Thyroid gland (tissue), 4 donors: ENCODE measurements around the gene FXR2. TPM values are rescaled to one million over a fixed set of nuclear protein-coding genes. Genes with fewer than 3 reads are reported as not detected.

Source experiments
- DNase-seq, 2 donors: peaks; one replicate each; pipeline ENCODE4 v3.0.0-alpha.2; 2019
- H3K27ac ChIP-seq, 3 donors: fragments of 200-600 bp; sonication (generic); 1 replicate in 2 of 3; 2 replicates in 1 of 3; pipeline ENCODE4 v1.5.1; 2016 to 2019; ENCODE audit warnings: mild to moderate bottlenecking in 1 of 3, moderate library complexity in 1 of 3
- H3K27me3 ChIP-seq: fragments of 200-600 bp; sonication (generic); one replicate; pipeline ENCODE4 v1.5.1; 2019
- H3K36me3 ChIP-seq, 2 donors: fragments of 200-600 bp; sonication (generic); one replicate each; pipeline ENCODE4 v1.5.1; 2016 to 2019
- H3K4me1 ChIP-seq, 2 donors: fragments of 200-600 bp; sonication (generic); one replicate each; pipeline ENCODE4 v1.5.1; 2017 to 2019
- H3K4me3 ChIP-seq, 3 donors: fragments of 200-600 bp; sonication (generic); replicated peaks in 1 of 3; 1 replicate in 2 of 3; 2 replicates in 1 of 3; pipeline ENCODE4 v1.5.1; 2016; ENCODE audit warnings: mild to moderate bottlenecking in 1 of 3
- H3K9me3 ChIP-seq: fragments of 200-600 bp; sonication (generic); one replicate; pipeline ENCODE4 v1.5.1; 2017
- POLR2A ChIP-seq, 2 donors: fragments of 450-650 bp; IDR thresholded peaks; one replicate each; pipeline ENCODE4 v1.6.1; 2017; ENCODE audit warnings: antibody characterized with exemption in 2 of 2, mild to moderate bottlenecking in 2 of 2, moderate library complexity in 1 of 2
- WGBS, 2 donors: methylation state at CpG; one replicate each; pipeline ENCODE4 v1.1.5; 2017; 5-methylcytosine and 5-hydroxymethylcytosine counted together
- intact Hi-C: fragments of 100-400 bp; cut with DNase I; formaldehyde crosslinking; loops from one replicate; pipeline ENCODE4 v1.15.1; 2023
- small RNA-seq: library from RNA; depleted of rRNA; stranded (forward); fragments of <200 nt; gene quantifications from one replicate; pipeline ENCODE3, GENCODE V24; 2016
- total RNA-seq, 4 donors: library from RNA; depleted of rRNA; stranded (reverse); fragments of >200 nt; gene quantifications; one replicate each; pipeline ENCODE4 v1.2.3, GENCODE V29; 2016
- TF ChIP-seq, protein P1 (sequence below), 6 experiments: fragments of 200-600 bp in 3 of 6; fragments of 450-650 bp in 3 of 6; sonication (generic) in 3 of 6; IDR thresholded peaks; one replicate each; pipeline ENCODE4 v1.5.1; 2016 to 2019; ENCODE audit warnings: antibody characterized with exemption in 6 of 6, mild to moderate bottlenecking in 2 of 6, inconsistent platforms in 1 of 6, moderate library complexity in 1 of 6

FXR2 gene
- total RNA-seq, 4 donors from 2014 or later = 27.6 to 37.5 (median 28.6) TPM

- TF ChIP-seq POLR2A (IDR thresholded peaks at IDR 0.05) = no peak
- TF ChIP-seq, protein P1, sequence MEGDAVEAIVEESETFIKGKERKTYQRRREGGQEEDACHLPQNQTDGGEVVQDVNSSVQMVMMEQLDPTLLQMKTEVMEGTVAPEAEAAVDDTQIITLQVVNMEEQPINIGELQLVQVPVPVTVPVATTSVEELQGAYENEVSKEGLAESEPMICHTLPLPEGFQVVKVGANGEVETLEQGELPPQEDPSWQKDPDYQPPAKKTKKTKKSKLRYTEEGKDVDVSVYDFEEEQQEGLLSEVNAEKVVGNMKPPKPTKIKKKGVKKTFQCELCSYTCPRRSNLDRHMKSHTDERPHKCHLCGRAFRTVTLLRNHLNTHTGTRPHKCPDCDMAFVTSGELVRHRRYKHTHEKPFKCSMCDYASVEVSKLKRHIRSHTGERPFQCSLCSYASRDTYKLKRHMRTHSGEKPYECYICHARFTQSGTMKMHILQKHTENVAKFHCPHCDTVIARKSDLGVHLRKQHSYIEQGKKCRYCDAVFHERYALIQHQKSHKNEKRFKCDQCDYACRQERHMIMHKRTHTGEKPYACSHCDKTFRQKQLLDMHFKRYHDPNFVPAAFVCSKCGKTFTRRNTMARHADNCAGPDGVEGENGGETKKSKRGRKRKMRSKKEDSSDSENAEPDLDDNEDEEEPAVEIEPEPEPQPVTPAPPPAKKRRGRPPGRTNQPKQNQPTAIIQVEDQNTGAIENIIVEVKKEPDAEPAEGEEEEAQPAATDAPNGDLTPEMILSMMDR (IDR thresholded peaks at IDR 0.05) = no peak
- Histone ChIP-seq H3K9me3 (no peaks in the 10 kb centered on the region), H3K4me1 (peaks cover 10 to 19% of the 10 kb centered on the region in 2 donors), H3K27ac (peak overlapping the region; percentile 73 to 92 (median 89)), H3K27me3 (no peaks in the 10 kb centered on the region), H3K4me3 (peak overlapping the region; percentile 52 to 97 (median 85)), H3K36me3 (no peaks in the 10 kb centered on the region)
- 47 to 49% methylated on average over 17 to 20 of the region's 20 CpGs for WGBS, 2 donors
- DNase-seq = peak; percentile 38 to 56
- intact Hi-C loops = no loop called here
Observed at GRCh38 chr17:7549401-7550055, 65.2 kb downstream of the FXR2 start.

DNA sequence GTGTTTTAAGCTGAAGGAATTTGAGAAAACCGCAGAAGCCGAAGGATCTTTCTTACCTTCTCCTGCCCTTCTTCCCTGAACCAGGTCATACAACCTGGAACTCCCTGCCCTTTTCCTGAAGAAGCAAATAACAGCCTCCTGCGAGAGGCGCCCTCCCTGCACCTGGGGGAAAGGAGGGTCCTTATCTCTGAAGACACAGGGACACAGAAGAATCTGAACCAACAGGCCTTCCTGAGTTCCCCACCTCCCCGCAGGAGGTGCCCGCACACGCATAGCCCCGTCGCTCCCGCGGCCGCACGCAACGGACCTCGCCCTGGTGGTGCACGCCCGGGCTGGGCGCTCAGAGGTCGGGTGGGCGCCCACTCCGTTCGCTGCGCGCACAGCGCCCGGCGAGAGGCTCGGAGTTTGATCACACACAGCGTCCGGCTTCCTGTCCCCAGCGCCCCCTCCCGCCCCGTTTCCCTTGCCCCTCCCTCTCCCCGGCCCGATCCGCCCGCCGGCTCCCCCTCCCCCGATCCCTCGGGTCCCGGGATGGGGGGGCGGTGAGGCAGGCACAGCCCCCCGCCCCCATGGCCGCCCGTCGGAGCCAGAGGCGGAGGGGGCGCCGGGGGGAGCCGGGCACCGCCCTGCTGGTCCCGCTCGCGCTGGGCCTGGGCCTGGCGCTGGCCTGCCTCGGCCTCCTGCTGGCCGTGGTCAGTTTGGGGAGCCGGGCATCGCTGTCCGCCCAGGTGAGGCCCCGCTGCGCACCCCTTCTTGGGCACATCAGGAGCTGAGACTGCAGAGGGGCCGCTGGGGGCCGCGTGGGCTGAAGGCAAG lies 65.9 kb downstream of the FXR2 start, which contains the start of gene TNFSF12:
TNFSF12 (plus strand) TSS at position 474 of the 816 bp plus-strand sequence; CDS start at position 570, 96 bp downstream.
- intact Hi-C loops = no loop called here
- TF ChIP-seq, protein P1 (IDR thresholded peaks at IDR 0.05) = peak in 3 of 6 experiments; percentile 21 to 32 (median 23)
- peak in 1 of 2 donors; percentile 41 for TF ChIP-seq POLR2A (IDR thresholded peaks at IDR 0.05)
- H3K27me3 ChIP-seq = no peaks in the 10 kb centered on the region
- WGBS, 2 donors = 1 to 3% methylated on average over 19 to 31 of the region's 65 CpGs
- H3K9me3 ChIP-seq = no peaks in the 10 kb centered on the region
- peak; percentile 62 to 65 for DNase-seq
- H3K4me3 ChIP-seq = peak within 1 kb of the TSS; percentile 52 to 97 (median 85)
- H3K36me3 ChIP-seq = no peaks in the 10 kb centered on the region
- H3K27ac ChIP-seq = peak within 1 kb of the TSS; percentile 73 to 92 (median 89)
- H3K4me1 ChIP-seq = peaks cover 10 to 19% of the 10 kb centered on the region in 2 donors

GRCh38 chr17:7544911-7545310 lies 69.8 kb downstream of the FXR2 start:
- DNase-seq = no peak
- H3K4me1 ChIP-seq = peaks cover 10 to 15% of the 10 kb centered on the region in 2 donors
- H3K27ac ChIP-seq = no peak overlapping the region
- 67 to 71% methylated on average over 6 of the region's 6 CpGs for WGBS, 2 donors
- no peaks in the 10 kb centered on the region for H3K27me3 ChIP-seq
- no peak overlapping the region for H3K4me3 ChIP-seq
- TF ChIP-seq POLR2A (IDR thresholded peaks at IDR 0.05) = no peak
- TF ChIP-seq, protein P1 (IDR thresholded peaks at IDR 0.05) = no peak
- no peaks in the 10 kb centered on the region for H3K9me3 ChIP-seq
- no peaks in the 10 kb centered on the region for H3K36me3 ChIP-seq
- intact Hi-C loops = no loop called here

Small RNAs within 50 kb of the gene (small RNA-seq; reads per million reads assigned to genes)
- gene CD68 (not detected), gene SNORA48 (not detected), gene SNORD10 (not detected)

Other genes with a start within 250 kb of the FXR2 start
- 10 to 100 TPM; 11.0 to 30.2 (median 15.9) TPM for gene TNK1, start 233.8 kb downstream of the FXR2 start, total RNA-seq
- gene PLSCR3, start 220.4 kb downstream of the FXR2 start, total RNA-seq = 10 to 100 TPM; 18.3 to 21.6 (median 19.9) TPM
- gene TMEM256, start 210.8 kb downstream of the FXR2 start, total RNA-seq = 100 to 1,000 TPM in 1 of 4 donors, 10 to 100 TPM in 3; 27.8 to 133 (median 35.2) TPM
- 1 to 10 TPM; 2.2 to 6.3 (median 4.7) TPM for gene NLGN2, start 207.1 kb downstream of the FXR2 start, total RNA-seq
- gene SPEM1, start 194.6 kb downstream of the FXR2 start, total RNA-seq = not detected
- gene SPEM2, start 189.3 kb downstream of the FXR2 start, total RNA-seq = under 1 TPM in 1 of 4 donors, not detected in 3; 0.40 TPM
- not detected for gene SPEM3, start 186.0 kb downstream of the FXR2 start, total RNA-seq
- 10 to 100 TPM; 11.3 to 19.4 (median 16.4) TPM for gene TMEM102, start 179.5 kb downstream of the FXR2 start, total RNA-seq
- 10 to 100 TPM in 3 of 4 donors, 1 to 10 TPM in 1; 4.3 to 12.1 (median 10.5) TPM for gene FGF11, start 175.4 kb downstream of the FXR2 start, total RNA-seq
- 10 to 100 TPM; 13.4 to 29.2 (median 19.8) TPM for gene CHRNB1, start 169.8 kb downstream of the FXR2 start, total RNA-seq
- gene ZBTB4, start 135.3 kb downstream of the FXR2 start, total RNA-seq = 10 to 100 TPM; 58.5 to 85.2 (median 79.9) TPM
- not detected for gene SLC35G6, start 133.5 kb downstream of the FXR2 start, total RNA-seq
- gene POLR2A, start 130.5 kb downstream of the FXR2 start, total RNA-seq = 100 to 1,000 TPM in 2 of 4 donors, 10 to 100 TPM in 2; 47.6 to 125 (median 82.2) TPM
- gene TNFSF12, start 65.8 kb downstream of the FXR2 start, total RNA-seq = 10 to 100 TPM; 17.9 to 39.9 (median 30.8) TPM
- 10 to 100 TPM; 11.7 to 32.2 (median 24.8) TPM for gene TNFSF13, start 56.1 kb downstream of the FXR2 start, total RNA-seq
- gene SENP3, start 53.0 kb downstream of the FXR2 start, total RNA-seq = 10 to 100 TPM; 62.4 to 73.3 (median 66.3) TPM
- gene CD68, start 35.3 kb downstream of the FXR2 start, total RNA-seq = 10 to 100 TPM; 13.6 to 52.0 (median 21.5) TPM
- gene MPDU1, start 31.0 kb downstream of the FXR2 start, total RNA-seq = 100 to 1,000 TPM in 3 of 4 donors, 10 to 100 TPM in 1; 88.8 to 250 (median 164) TPM
- gene SOX15, start 24.8 kb downstream of the FXR2 start, total RNA-seq = 1 to 10 TPM in 1 of 4 donors, under 1 TPM in 1, not detected in 2; 0.67 to 3.1 TPM
- 10 to 100 TPM; 59.5 to 74.2 (median 61.9) TPM for gene SAT2, start 12.9 kb upstream of the FXR2 start, total RNA-seq
- under 1 TPM in 1 of 4 donors, not detected in 3; 0.83 TPM for gene SHBG, start 15.2 kb upstream of the FXR2 start, total RNA-seq
- gene ATP1B2, start 36.0 kb upstream of the FXR2 start, total RNA-seq = 1 to 10 TPM in 2 of 4 donors, under 1 TPM in 2; 0.40 to 1.7 (median 0.90) TPM
- 10 to 100 TPM; 16.4 to 66.4 (median 35.6) TPM for gene TP53, start 72.6 kb upstream of the FXR2 start, total RNA-seq
- gene WRAP53, start 73.6 kb upstream of the FXR2 start, total RNA-seq = 1 to 10 TPM; 2.9 to 8.0 (median 4.6) TPM
- gene EFNB3, start 90.3 kb upstream of the FXR2 start, total RNA-seq = under 1 TPM in 3 of 4 donors, not detected in 1; 0.27 to 0.38 (median 0.33) TPM
- gene DNAH2, start 102.8 kb upstream of the FXR2 start, total RNA-seq = under 1 TPM in 3 of 4 donors, not detected in 1; under 0.01 to 0.22 (median 0.20) TPM
- 10 to 100 TPM in 2 of 4 donors, 1 to 10 TPM in 2; 4.8 to 14.4 (median 10.4) TPM for gene KDM6B, start 219.3 kb upstream of the FXR2 start, total RNA-seq
- gene TMEM88, start 240.2 kb upstream of the FXR2 start, total RNA-seq = 10 to 100 TPM; 12.3 to 39.5 (median 18.4) TPM
- 100 to 1,000 TPM in 2 of 4 donors, 10 to 100 TPM in 2; 24.6 to 180 (median 79.6) TPM for gene NAA38, start 242.7 kb upstream of the FXR2 start, total RNA-seq
- 10 to 100 TPM; 14.9 to 29.5 (median 23.5) TPM for gene CYB5D1, start 243.1 kb upstream of the FXR2 start, total RNA-seq